Fibroblast of lung (primary cell): ENCODE measurements around the gene COG4.

ENCODE experiments used
- CTCF ChIP-seq, 2 donors: IDR thresholded peaks in 1 of 2; conservative IDR thresholded peaks in 1 of 2; 1 replicate in 1 of 2; 2 replicates in 1 of 2; pipeline ENCODE4 v1.5.1; 2011 to 2012; ENCODE audit warnings: low read length in 2 of 2, control low read depth in 1 of 2, inconsistent platforms in 1 of 2, low read depth in 1 of 2, mild to moderate bottlenecking in 1 of 2
- EZH2 ChIP-seq: IDR thresholded peaks from 2 replicates; pipeline ENCODE4 v1.5.1; 2012; ENCODE audit warnings: low read length, control low read depth, mild to moderate bottlenecking; ENCODE audit errors: missing control alignments

GRCh38 chr16:70441406-70441990 is 81.9 kb downstream of the COG4 start:
- TF ChIP-seq CTCF (conservative IDR thresholded peaks at IDR 0.05 in 1 of 2, IDR thresholded peaks at IDR 0.05 in 1 of 2; ENCODE audit: low read depth in 1 of 2, low read length in 2 of 2) (no peak), EZH2 (no peak)
